Loucy (cell line): Measurements from ENCODE around the gene C5orf52.

Experiments used
- EZH2phosphoT487 ChIP-seq: fragments of 200-600 bp; IDR thresholded peaks from 2 replicates; pipeline ENCODE4 v1.6.1; 2018; ENCODE audit warnings: antibody characterized with exemption, mild to moderate bottlenecking, moderate library complexity, borderline replicate concordance
- TF ChIP-seq, protein P1 (sequence below): fragments of 200-600 bp; sonication (generic); conservative IDR thresholded peaks from 2 replicates; pipeline ENCODE4 v1.5.1; 2014; ENCODE audit warnings: mild to moderate bottlenecking, antibody characterized with exemption, low read length

DNA sequence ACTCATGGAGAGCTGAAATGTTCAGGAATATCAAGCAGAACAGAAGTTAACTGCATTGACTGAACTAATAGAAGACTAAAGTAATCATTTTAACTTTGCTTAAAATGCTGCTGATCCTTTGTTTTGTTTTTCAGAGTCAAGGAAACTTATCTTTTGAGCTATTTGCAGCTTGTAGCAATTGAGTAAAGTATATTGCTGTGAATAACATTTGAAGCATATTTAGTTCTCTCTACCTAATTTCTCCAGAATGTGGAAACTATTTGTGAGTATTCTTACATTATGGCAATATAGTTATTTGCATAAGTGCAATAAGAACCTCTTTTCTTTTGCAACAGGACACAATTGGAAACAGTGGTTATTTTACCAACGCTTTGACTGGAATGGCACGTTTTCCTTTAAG lies 13.8 kb upstream of the C5orf52 start:
- TF ChIP-seq, protein P1, sequence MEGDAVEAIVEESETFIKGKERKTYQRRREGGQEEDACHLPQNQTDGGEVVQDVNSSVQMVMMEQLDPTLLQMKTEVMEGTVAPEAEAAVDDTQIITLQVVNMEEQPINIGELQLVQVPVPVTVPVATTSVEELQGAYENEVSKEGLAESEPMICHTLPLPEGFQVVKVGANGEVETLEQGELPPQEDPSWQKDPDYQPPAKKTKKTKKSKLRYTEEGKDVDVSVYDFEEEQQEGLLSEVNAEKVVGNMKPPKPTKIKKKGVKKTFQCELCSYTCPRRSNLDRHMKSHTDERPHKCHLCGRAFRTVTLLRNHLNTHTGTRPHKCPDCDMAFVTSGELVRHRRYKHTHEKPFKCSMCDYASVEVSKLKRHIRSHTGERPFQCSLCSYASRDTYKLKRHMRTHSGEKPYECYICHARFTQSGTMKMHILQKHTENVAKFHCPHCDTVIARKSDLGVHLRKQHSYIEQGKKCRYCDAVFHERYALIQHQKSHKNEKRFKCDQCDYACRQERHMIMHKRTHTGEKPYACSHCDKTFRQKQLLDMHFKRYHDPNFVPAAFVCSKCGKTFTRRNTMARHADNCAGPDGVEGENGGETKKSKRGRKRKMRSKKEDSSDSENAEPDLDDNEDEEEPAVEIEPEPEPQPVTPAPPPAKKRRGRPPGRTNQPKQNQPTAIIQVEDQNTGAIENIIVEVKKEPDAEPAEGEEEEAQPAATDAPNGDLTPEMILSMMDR: no peak
- TF ChIP-seq EZH2phosphoT487: no peak
